ENCODE results near the gene IBA57.

IBA57 gene

GRCh38 chr1:228145463-228146416, 19.9 kb upstream of the IBA57 start:
- DNase-seq: no peak

DNA sequence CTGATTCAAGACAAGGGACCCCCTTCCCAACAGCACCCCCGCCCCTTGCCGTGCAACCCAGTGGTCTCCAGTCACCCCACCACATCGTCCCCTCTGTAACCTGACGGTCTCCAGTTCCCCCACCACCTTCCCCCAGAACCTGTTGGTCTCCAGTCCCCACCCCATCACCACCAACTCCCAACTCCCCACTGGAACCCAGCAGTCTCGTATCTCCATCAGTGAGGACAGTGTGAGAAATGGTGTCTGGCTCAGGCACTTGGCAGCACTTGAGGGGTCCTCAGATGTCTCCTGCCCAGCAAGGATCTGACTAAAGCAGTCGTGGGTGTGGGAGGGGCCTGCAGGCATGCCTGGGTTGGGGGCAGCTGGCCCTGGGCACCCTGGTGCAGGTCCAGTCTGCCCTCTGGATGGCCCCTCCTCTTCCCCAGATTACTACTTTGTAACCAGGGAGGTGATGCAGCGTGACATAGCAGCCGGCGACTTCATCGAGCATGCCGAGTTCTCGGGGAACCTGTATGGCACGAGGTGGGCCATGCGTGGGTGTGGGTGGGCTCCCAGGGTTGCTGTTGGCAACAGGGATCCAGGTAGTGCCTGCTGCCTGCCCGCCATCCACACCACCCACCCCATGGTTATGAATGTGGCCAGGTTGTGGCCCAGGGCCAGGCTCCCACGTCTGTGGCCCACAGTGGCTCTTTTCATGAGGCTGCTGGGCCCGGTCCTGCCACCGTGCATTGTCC, 19.0 kb upstream of the IBA57 start:
- DNase-seq: no peak

DNA sequence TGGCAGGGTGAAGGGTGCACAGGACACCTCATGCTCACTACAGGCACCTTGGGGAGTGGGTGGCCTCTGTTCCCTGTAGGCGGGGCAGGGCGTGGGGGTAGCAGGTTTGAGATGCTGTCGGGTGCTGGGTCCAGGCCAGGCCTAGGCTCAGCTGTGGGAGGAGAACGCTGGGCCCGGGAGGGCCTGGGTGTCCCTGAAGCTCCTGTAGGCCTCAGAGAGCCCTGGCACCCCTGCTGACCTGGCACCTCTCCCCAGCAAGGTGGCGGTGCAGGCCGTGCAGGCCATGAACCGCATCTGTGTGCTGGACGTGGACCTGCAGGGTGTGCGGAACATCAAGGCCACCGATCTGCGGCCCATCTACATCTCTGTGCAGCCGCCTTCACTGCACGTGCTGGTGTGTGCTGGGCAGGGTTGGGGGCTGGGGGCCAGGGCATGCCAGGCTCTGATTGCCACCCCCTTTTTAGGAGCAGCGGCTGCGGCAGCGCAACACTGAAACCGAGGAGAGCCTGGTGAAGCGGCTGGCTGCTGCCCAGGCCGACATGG, 18.4 kb upstream of the IBA57 start:
- no peak for DNase-seq

DNA sequence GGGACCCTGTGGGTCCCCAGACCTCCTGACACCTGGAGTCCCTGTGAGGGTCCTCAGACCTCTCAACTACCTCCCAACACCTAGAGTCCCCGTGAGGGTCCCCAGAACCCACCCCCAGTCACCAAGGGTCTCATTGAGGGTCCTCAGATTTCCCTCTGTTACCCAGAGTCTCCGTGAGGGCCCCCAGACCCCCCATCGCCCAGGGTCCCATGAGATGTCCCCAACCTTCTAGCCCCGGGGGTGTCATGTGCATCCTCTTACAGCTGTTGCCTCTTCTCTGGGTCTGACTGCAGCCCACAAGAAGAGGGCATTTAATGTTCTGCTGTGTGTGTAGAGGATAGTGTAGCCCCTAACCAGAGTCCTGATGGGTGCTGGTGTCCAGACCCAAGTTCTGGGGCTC, 17.8 kb upstream of the IBA57 start:
- no peak for DNase-seq

DNA sequence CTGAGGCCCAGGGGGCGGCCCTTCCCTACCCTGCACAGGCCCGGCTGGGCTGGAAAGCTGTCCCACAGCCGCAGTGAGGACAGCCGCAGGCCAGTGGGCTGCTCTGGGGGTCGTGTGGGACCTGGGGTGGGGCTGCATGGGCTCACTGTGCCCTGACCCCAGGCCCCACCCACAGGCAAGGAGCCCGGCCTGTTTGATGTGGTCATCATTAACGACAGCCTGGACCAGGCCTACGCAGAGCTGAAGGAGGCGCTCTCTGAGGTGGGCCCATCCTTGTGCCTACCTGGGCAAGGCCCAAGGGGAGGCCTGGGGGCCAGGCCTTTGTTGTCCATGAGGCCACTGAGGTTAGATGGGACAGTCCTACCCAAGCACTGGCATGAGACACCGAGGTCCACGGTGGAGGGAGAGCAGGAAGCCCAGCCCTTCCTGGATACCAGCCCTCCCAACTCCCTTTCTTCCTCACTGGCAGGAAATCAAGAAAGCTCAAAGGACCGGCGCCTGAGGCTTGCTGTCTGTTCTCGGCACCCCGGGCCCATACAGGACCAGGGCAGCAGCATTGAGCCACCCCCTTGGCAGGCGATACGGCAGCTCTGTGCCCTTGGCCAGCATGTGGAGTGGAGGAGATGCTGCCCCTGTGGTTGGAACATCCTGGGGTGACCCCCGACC, 17.3 kb upstream of the IBA57 start:
- DNase-seq: no peak

DNA sequence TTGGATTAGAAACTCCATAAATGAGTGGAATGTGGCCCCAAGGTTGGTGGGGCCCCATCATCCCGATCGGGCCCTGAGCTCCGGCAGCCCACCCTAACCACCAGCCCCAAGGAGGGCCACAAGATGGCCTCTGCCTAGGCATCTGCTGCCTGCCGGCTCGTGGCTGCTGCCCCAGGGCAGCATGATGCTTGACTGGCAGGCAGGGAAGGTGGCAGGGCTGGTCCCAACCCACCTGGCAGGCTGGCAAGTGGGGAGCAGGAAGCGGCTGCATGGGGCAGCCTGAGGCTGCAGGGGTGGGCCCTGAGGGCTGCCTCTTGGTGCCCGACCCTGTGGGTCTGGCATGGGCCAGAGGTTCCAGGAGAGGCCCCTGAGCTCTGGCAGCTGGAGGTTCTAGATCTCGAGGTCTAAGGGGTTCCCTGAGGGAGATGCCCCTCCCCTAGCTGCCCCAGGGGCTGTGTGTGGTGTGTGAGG, 16.6 kb upstream of the IBA57 start:
- DNase-seq: no peak

GRCh38 chr1:228149406-228150119, 16.0 kb upstream of the IBA57 start, which contains the start of gene GJC2:
Gene GJC2, plus strand, starts transcription at chr1:228149930. Its CDS starts 7,829 bp downstream, at chr1:228157759.
- DNase-seq: no peak

GRCh38 chr1:228150120-228150460, 15.5 kb upstream of the IBA57 start:
- DNase-seq: no peak

- no peak for DNase-seq
Observed at GRCh38 chr1:228150461-228151179, 15.0 kb upstream of the IBA57 start.

- no peak for DNase-seq
Observed at GRCh38 chr1:228151180-228151925, 14.3 kb upstream of the IBA57 start.

- no peak for DNase-seq
Observed at GRCh38 chr1:228152097-228152917, 13.3 kb upstream of the IBA57 start.

DNA sequence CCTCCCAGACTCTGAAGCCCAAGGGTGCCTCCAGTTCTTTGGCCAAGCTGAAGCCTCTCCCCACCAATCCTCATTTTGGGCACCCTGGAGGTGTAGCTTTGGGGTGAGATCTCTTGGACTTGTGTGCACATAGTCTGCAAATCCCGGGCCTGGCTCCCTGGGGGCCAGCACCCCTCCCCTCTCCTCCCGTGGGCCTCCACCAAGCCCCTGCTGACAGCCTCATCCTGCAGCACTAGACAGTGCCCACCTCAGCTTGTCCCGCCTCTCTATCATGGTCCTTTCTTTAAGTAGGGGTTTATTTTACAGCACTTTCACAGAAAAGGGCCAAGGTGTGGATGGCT, 12.7 kb upstream of the IBA57 start:
- no peak for DNase-seq

DNA sequence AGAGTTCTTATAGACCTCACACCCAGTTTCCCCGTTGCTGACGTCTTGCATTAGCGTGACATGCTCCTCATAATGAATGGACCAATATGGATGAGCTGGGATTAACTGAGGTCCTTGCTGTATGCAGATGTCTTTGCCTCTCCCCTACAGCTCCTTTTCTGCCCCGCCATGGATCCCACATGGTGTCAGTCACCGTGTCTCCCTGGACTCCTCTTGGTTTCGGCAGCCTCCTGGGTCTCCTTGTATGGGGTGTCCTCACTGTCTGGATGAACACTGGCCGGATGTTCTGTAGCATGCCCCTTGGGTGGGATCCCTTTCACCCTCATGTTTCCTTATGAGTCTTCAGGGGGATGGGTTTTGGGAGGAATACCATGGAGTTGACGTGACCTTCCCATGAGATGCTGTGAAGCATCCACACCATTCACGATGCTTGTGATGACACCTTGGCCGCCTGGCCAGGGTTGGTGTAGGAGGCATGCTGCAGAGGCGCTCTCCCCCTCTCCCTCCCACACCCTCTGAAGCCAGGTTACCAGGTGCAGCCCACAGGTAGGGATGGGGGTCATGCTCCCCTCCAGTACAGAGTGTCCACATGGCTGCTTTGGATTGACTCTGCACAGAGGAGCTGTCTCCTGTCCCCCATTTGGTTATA, 11.5 kb upstream of the IBA57 start:
- DNase-seq: no peak

- DNase-seq: no peak
Observed at GRCh38 chr1:228154670-228155571, 10.7 kb upstream of the IBA57 start.

DNA sequence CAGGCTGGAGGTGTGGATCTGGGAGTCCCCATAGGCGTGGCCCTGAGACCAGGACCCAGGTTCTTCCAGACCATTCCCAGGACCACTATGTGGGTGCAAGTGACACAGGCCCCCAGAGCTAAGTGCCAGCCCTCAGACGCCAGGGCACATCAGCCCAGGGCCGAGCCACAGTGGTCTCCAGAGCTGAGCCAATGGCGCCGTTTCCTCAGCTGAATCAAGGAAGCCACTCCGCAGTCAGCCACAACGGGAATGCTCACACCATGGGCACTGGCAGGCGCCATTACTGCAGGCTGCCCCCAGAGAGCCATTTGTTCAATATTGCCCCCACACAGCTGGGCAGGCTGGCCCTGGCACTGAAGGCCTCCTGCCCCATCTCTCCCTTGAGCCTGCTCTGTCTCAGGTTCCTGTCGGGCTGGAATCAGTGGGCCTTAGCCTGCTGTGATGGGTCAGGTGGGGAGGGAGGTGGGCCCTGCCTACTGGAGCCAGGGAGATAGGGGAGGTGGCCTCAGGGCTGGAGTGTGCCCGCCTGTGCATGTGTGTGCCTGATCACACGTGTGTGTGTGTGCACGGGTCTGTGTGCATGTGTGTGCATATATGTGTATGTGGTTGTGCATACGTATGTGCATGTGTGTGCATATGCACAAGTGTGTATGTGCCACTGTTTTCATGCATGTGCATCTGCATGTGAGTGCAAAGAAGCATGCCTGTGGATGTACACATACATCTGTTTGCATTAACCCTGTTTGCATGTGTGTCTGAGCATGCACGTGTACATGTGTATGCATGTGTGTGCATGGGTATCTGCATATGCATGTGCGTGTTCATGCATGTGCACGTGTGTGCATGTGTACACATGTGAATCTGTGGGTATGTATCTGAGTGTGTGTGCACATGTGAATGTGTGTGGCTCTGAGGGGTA, 9.7 kb upstream of the IBA57 start:
- DNase-seq: no peak

- DNase-seq: no peak
Observed at GRCh38 chr1:228156515-228156881, 9.1 kb upstream of the IBA57 start.
